ENCODE measurements around the gene ZNF785.

ZNF785 gene

DNA sequence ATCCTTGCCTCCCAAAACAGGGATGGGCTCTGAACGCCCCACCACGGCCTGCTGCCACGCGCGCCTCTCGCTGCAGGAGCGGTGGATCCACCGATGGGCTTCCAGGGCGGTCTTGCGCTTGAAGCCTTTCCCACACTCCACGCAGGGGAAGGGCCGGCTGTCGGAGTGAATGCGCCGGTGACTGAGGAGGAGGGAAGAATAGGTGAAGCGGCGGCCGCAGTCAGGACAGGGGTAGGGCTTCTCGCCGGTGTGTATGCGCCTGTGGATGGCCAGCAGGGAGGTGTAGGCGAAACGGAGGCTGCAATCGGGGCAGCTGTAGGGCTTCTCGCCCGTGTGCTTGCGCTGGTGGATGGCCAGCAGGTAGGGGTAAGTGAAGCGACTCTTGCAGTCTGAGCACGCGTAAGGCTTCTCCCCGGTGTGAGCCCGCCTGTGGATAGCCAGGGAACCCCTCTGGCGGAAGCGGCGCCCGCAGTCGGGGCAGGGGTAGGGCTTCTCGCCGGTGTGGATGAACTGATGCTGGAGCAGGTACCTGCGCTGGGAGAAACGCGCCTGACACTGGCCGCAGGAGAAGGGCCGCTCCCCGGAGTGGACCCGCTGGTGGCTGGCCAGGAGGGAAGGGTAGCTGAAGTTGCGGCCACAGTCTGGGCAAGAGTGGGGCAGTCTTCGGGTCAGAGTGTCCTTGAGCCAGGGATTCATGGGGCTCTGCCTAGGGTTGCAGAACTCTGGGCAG is 2.7 kb downstream of the ZNF785 start:
- H3K4me3 ChIP-seq (ENCODE audit: low read depth in 1 of 2, low read length in 1 of 2), result no peak overlapping the region
- TF ChIP-seq, protein P1, sequence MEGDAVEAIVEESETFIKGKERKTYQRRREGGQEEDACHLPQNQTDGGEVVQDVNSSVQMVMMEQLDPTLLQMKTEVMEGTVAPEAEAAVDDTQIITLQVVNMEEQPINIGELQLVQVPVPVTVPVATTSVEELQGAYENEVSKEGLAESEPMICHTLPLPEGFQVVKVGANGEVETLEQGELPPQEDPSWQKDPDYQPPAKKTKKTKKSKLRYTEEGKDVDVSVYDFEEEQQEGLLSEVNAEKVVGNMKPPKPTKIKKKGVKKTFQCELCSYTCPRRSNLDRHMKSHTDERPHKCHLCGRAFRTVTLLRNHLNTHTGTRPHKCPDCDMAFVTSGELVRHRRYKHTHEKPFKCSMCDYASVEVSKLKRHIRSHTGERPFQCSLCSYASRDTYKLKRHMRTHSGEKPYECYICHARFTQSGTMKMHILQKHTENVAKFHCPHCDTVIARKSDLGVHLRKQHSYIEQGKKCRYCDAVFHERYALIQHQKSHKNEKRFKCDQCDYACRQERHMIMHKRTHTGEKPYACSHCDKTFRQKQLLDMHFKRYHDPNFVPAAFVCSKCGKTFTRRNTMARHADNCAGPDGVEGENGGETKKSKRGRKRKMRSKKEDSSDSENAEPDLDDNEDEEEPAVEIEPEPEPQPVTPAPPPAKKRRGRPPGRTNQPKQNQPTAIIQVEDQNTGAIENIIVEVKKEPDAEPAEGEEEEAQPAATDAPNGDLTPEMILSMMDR (IDR thresholded peaks at IDR 0.05), result no peak
- no peaks in the 10 kb centered on the region for H3K9me3 ChIP-seq
- peaks cover 14 to 16% of the 10 kb centered on the region in 2 experiments for H3K4me1 ChIP-seq (ENCODE audit: control insufficient read depth in 1 of 2, insufficient read depth in 1 of 2, low read depth in 1 of 2, low read length in 1 of 2)
- H3K27ac ChIP-seq, result no peak overlapping the region
- peaks cover 16% of the 10 kb centered on the region for H3K36me3 ChIP-seq
- H3K27me3 ChIP-seq, result no peaks in the 10 kb centered on the region

DNA sequence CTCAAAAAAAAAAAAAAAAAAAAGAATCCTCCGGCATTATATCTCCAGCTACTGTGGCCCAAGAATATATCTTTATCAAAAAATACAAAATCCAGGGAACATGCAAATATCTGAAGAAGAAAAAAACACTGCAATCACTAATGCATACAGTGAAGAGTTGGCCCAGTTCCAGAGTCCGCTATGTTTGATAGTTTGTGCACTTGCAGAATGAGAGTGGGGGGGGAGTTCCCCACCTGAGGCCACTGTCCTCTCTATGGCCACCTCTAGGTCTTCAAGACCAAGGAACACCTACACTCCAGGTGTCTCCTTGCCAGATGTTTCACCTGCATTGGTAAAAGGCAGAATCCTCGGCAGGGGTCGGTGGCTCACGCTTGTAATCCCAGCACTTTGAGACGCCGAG is 4.0 kb downstream of the ZNF785 start:
- peaks cover 16% of the 10 kb centered on the region for H3K36me3 ChIP-seq
- TF ChIP-seq, protein P1 (IDR thresholded peaks at IDR 0.05), result no peak

GRCh38 chr16:30574678-30575077 is 10.8 kb downstream of the ZNF785 start:
- TF ChIP-seq, protein P1 (IDR thresholded peaks at IDR 0.05), result no peak
- Histone ChIP-seq H3K9me3 (no peaks in the 10 kb centered on the region), H3K4me1 (ENCODE audit: control insufficient read depth in 1 of 2, insufficient read depth in 1 of 2, low read depth in 1 of 2, low read length in 1 of 2) (peaks cover 24 to 25% of the 10 kb centered on the region in 2 experiments)

More for the DNA sequence above, 4.0 kb downstream of the ZNF785 start:
- H3K9me3 ChIP-seq, result no peaks in the 10 kb centered on the region
- H3K4me1 ChIP-seq (ENCODE audit: control insufficient read depth in 1 of 2, insufficient read depth in 1 of 2, low read depth in 1 of 2, low read length in 1 of 2), result peaks cover 14 to 16% of the 10 kb centered on the region in 2 experiments
- H3K4me3 ChIP-seq (ENCODE audit: low read depth in 1 of 2, low read length in 1 of 2), result no peak overlapping the region
- no peaks in the 10 kb centered on the region for H3K27me3 ChIP-seq
- no peak overlapping the region for H3K27ac ChIP-seq

GRCh38 chr16:30571445-30572322 is 13.8 kb downstream of the ZNF785 start, which contains the start of gene ZNF688:
Gene ZNF688, minus strand, starts transcription at chr16:30571714. Its CDS starts 85 bp downstream, at chr16:30571629.
- Histone ChIP-seq H3K27ac (peak within 1 kb of the TSS; percentile 91), H3K36me3 (no peaks in the 10 kb centered on the region), H3K9me3 (no peaks in the 10 kb centered on the region), H3K27me3 (no peaks in the 10 kb centered on the region), H3K4me3 (ENCODE audit: low read depth in 1 of 2, low read length in 1 of 2) (peak within 1 kb of the TSS; percentile 83 to 97), H3K4me1 (ENCODE audit: control insufficient read depth in 1 of 2, insufficient read depth in 1 of 2, low read depth in 1 of 2, low read length in 1 of 2) (peaks cover 31 to 42% of the 10 kb centered on the region in 2 experiments)
- TF ChIP-seq, protein P1 (IDR thresholded peaks at IDR 0.05), result peak; percentile 34

More at GRCh38 chr16:30574678-30575077, 10.8 kb downstream of the ZNF785 start:
- H3K27ac ChIP-seq, result no peak overlapping the region
- peaks cover 5% of the 10 kb centered on the region for H3K36me3 ChIP-seq
- H3K27me3 ChIP-seq, result no peaks in the 10 kb centered on the region
- H3K4me3 ChIP-seq (ENCODE audit: low read depth in 1 of 2, low read length in 1 of 2), result no peak overlapping the region

- Histone ChIP-seq H3K27ac (peak overlapping the region; percentile 91), H3K36me3 (no peaks in the 10 kb centered on the region), H3K27me3 (no peaks in the 10 kb centered on the region), H3K9me3 (no peaks in the 10 kb centered on the region), H3K4me3 (ENCODE audit: low read depth in 1 of 2, low read length in 1 of 2) (peak overlapping the region; percentile 83 to 97), H3K4me1 (ENCODE audit: control insufficient read depth in 1 of 2, insufficient read depth in 1 of 2, low read depth in 1 of 2, low read length in 1 of 2) (peaks cover 31 to 42% of the 10 kb centered on the region in 2 experiments)
- TF ChIP-seq, protein P1 (IDR thresholded peaks at IDR 0.05), result no peak
Observed at GRCh38 chr16:30570636-30571444, 14.7 kb downstream of the ZNF785 start.

All from neutrophil (primary cell).